SK-N-SH treated with all-trans-retinoic acid at 6 μM for 48 hours (cell line): Measurements from ENCODE around the gene LRGUK.
"Not testable (repeated sequence)": the region's sequence is repeated elsewhere in the genome, so short reads cannot be mapped to it uniquely, and the experiment has no call there.

Experiments used
- ATAC-seq: fragments of 200-7000 bp; cut with Tn5 transposase; 3 replicates; pipeline ENCODE4 v1.9.1; 2020; ENCODE audit warnings: mild to moderate bottlenecking, moderate library complexity
- ARNTL ChIP-seq: fragments of 450-650 bp; formaldehyde crosslinking; IDR thresholded peaks from 2 replicates; pipeline ENCODE4 v1.5.0; 2020; ENCODE audit warnings: low read depth, mild to moderate bottlenecking, moderate library complexity, borderline replicate concordance
- BACH2 ChIP-seq: fragments of 250-450 bp; sonication (Bioruptor Pico); IDR thresholded peaks from 2 replicates; pipeline ENCODE4 v1.9.0; 2021; ENCODE audit warnings: mild to moderate bottlenecking, borderline replicate concordance
- CREB5 ChIP-seq: fragments of 250-450 bp; sonication (Bioruptor Pico); IDR thresholded peaks from 2 replicates; pipeline ENCODE4 v1.5.1; 2020; ENCODE audit warnings: low read depth, mild to moderate bottlenecking, moderate library complexity
- ESRRG ChIP-seq: fragments of 250-450 bp; sonication (Bioruptor Pico); IDR thresholded peaks from 2 replicates; pipeline ENCODE4 v1.6.1; 2021; ENCODE audit warnings: mild to moderate bottlenecking
- GLIS3 ChIP-seq: fragments of 250-450 bp; sonication (Bioruptor Pico); IDR thresholded peaks from 2 replicates; pipeline ENCODE4 v1.5.0; 2020; ENCODE audit warnings: mild to moderate bottlenecking, moderate library complexity
- ISL1 ChIP-seq: fragments of 250-450 bp; sonication (Bioruptor Pico); IDR thresholded peaks from 2 replicates; pipeline ENCODE4 v2.1.2; 2022; ENCODE audit warnings: mild to moderate bottlenecking, moderate library complexity
- OSR1 ChIP-seq: fragments of 250-450 bp; sonication (Bioruptor Pico); IDR thresholded peaks from 2 replicates; pipeline ENCODE4 v1.8.0; 2022; ENCODE audit warnings: moderate library complexity, mild to moderate bottlenecking, inconsistent platforms
- RARB ChIP-seq: fragments of 250-450 bp; sonication (Bioruptor Pico); IDR thresholded peaks from 2 replicates; pipeline ENCODE4 v1.8.0; 2021; ENCODE audit warnings: mild to moderate bottlenecking, moderate library complexity
- SNAI2 ChIP-seq: fragments of 250-450 bp; sonication (Bioruptor Pico); IDR thresholded peaks from 2 replicates; pipeline ENCODE4 v1.5.0; 2020; ENCODE audit warnings: mild to moderate bottlenecking, moderate library complexity
- TCF4 ChIP-seq: fragments of 250-450 bp; sonication (Bioruptor Pico); IDR thresholded peaks from 2 replicates; pipeline ENCODE4 v1.8.0; 2021; ENCODE audit warnings: mild to moderate bottlenecking, moderate library complexity, borderline replicate concordance
- TOX ChIP-seq: fragments of 250-450 bp; sonication (Bioruptor Pico); IDR thresholded peaks from 2 replicates; pipeline ENCODE4 v1.8.0; 2021; ENCODE audit warnings: mild to moderate bottlenecking, moderate library complexity, borderline replicate concordance
- ZC3H10 ChIP-seq: fragments of 250-450 bp; sonication (Bioruptor Pico); IDR thresholded peaks from 2 replicates; pipeline ENCODE4 v1.5.1; 2021; ENCODE audit warnings: mild to moderate bottlenecking, moderate library complexity
- ZFP3 ChIP-seq: fragments of 250-450 bp; sonication (Bioruptor Pico); IDR thresholded peaks from 2 replicates; pipeline ENCODE4 v1.5.0; 2020; ENCODE audit warnings: mild to moderate bottlenecking, moderate library complexity
- ZFP30 ChIP-seq: fragments of 450-650 bp; formaldehyde crosslinking; IDR thresholded peaks from 2 replicates; pipeline ENCODE4 v1.5.0; 2022; ENCODE audit warnings: mild to moderate bottlenecking, moderate library complexity
- ZNF565 ChIP-seq: fragments of 450-650 bp; formaldehyde crosslinking; conservative IDR thresholded peaks from 2 replicates; pipeline ENCODE4 v1.5.0; 2020; ENCODE audit warnings: low read depth, mild to moderate bottlenecking, moderate library complexity
- ZNF70 ChIP-seq: fragments of 450-650 bp; formaldehyde crosslinking; IDR thresholded peaks from 2 replicates; pipeline ENCODE4 v1.5.0; 2020; ENCODE audit warnings: mild to moderate bottlenecking, moderate library complexity
- ZNF8 ChIP-seq: fragments of 450-650 bp; formaldehyde crosslinking; IDR thresholded peaks from 2 replicates; pipeline ENCODE4 v1.5.0; 2020; ENCODE audit warnings: mild to moderate bottlenecking, moderate library complexity
- TF ChIP-seq, protein P1 (sequence below): fragments of 250-450 bp; sonication (Bioruptor Pico); IDR thresholded peaks from 2 replicates; pipeline ENCODE4 v1.5.0; 2020; ENCODE audit warnings: mild to moderate bottlenecking, moderate library complexity
- TF ChIP-seq, protein P2 (sequence below): fragments of 250-450 bp; sonication (Bioruptor Pico); IDR thresholded peaks from 2 replicates; pipeline ENCODE4 v1.5.1; 2021; ENCODE audit warnings: mild to moderate bottlenecking, moderate library complexity
- TF ChIP-seq, protein P3 (sequence below): fragments of 250-450 bp; sonication (Bioruptor Pico); IDR thresholded peaks from 2 replicates; pipeline ENCODE4 v1.8.0; 2021; ENCODE audit warnings: low read depth, mild to moderate bottlenecking, moderate library complexity, borderline replicate concordance

The LRGUK gene

GRCh38 chr7:134126966-134127848 lies at the start of gene LRGUK:
Gene LRGUK (plus strand): TSS chr7:134127340. CDS start chr7:134127368, 28 bp downstream.
- TF ChIP-seq TCF4 (CRISPR knock-in tag), result no peak
- peak; percentile 76 for TF ChIP-seq ZNF70 (CRISPR knock-in tag)
- TF ChIP-seq GLIS3 (CRISPR knock-in tag), result no peak
- no peak for TF ChIP-seq ZC3H10

DNA sequence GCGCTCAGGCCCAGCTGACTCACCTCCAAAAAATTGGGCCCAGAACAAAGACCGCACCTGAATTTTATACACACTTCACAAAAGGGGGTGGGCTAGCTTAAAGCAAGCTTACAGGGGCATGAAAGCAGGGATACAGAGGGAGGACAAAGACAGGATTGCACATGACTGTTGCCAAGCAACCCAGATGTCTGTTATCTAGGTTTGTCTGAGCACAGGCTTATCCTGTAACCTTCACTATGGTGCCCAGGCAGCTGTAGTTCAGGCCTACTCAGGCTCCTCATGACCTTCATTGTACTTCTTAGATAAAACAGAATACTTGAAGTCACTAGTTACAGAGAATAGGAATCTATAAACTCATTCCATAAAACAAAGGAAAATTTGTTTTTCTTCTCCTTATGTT lies 49.6 kb upstream of the LRGUK start:
- not testable (repeated sequence) for ATAC-seq
- TF ChIP-seq TCF4 (CRISPR knock-in tag), result peak; percentile 29; the same call in 1 of the 2 replicates

More at GRCh38 chr7:134126966-134127848, at the start of gene LRGUK:
- peak; percentile 100 for ATAC-seq

DNA sequence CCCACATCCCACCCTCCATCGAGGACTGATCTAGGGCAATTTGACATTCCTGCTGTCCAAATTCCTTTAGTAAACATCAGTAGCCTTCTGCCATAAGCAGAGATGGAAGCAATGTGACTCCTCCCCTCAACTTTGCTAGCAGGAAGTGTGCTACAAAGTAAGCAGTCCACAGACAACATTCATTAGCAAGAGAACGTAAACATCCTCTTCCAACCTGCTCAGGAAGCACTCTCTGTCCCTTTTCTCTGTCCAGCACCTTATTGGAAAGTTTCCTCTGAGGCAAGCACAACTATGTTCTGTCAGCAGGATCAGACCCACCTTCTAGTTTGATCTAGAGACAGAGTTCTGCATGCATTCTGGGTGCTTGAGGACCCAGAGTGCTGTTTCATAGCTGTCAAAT lies 48.1 kb upstream of the LRGUK start:
- TF ChIP-seq ESRRG (CRISPR knock-in tag) (no peak), ZNF565 (CRISPR knock-in tag) (no peak), SNAI2 (no peak), BACH2 (CRISPR knock-in tag) (no peak), ZNF70 (CRISPR knock-in tag) (no peak), ZFP30 (no peak), TCF4 (CRISPR knock-in tag) (no peak), OSR1 (no peak), RARB (CRISPR knock-in tag) (no peak), ZC3H10 (no peak), GLIS3 (CRISPR knock-in tag) (no peak)
- TF ChIP-seq, protein P1, sequence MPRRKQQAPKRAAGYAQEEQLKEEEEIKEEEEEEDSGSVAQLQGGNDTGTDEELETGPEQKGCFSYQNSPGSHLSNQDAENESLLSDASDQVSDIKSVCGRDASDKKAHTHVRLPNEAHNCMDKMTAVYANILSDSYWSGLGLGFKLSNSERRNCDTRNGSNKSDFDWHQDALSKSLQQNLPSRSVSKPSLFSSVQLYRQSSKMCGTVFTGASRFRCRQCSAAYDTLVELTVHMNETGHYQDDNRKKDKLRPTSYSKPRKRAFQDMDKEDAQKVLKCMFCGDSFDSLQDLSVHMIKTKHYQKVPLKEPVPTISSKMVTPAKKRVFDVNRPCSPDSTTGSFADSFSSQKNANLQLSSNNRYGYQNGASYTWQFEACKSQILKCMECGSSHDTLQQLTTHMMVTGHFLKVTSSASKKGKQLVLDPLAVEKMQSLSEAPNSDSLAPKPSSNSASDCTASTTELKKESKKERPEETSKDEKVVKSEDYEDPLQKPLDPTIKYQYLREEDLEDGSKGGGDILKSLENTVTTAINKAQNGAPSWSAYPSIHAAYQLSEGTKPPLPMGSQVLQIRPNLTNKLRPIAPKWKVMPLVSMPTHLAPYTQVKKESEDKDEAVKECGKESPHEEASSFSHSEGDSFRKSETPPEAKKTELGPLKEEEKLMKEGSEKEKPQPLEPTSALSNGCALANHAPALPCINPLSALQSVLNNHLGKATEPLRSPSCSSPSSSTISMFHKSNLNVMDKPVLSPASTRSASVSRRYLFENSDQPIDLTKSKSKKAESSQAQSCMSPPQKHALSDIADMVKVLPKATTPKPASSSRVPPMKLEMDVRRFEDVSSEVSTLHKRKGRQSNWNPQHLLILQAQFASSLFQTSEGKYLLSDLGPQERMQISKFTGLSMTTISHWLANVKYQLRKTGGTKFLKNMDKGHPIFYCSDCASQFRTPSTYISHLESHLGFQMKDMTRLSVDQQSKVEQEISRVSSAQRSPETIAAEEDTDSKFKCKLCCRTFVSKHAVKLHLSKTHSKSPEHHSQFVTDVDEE (CRISPR knock-in tag), result no peak
- TF ChIP-seq, protein P2, sequence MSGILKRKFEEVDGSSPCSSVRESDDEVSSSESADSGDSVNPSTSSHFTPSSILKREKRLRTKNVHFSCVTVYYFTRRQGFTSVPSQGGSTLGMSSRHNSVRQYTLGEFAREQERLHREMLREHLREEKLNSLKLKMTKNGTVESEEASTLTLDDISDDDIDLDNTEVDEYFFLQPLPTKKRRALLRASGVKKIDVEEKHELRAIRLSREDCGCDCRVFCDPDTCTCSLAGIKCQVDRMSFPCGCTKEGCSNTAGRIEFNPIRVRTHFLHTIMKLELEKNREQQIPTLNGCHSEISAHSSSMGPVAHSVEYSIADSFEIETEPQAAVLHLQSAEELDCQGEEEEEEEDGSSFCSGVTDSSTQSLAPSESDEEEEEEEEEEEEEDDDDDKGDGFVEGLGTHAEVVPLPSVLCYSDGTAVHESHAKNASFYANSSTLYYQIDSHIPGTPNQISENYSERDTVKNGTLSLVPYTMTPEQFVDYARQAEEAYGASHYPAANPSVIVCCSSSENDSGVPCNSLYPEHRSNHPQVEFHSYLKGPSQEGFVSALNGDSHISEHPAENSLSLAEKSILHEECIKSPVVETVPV, result no peak
- no peak for ATAC-seq

DNA sequence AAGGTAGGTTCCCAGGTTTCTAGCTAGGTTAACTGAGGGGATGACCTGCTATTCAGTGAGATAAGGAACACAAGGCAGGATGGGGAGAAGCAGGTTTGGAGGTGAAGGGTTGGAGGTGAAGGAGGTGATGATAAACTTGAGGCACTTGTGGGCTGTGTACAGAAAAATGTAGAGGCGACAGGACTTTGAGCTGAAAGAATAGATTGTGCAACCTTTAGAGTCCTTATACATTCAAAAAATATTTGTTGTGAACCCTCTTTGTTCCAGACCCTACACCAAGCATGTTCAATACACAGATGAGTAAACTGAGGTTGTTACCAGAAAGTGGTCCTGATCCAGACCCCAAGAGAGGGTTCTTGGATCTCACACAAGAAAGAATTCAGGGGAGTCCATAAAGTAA lies 45.4 kb upstream of the LRGUK start:
- TF ChIP-seq, protein P3, sequence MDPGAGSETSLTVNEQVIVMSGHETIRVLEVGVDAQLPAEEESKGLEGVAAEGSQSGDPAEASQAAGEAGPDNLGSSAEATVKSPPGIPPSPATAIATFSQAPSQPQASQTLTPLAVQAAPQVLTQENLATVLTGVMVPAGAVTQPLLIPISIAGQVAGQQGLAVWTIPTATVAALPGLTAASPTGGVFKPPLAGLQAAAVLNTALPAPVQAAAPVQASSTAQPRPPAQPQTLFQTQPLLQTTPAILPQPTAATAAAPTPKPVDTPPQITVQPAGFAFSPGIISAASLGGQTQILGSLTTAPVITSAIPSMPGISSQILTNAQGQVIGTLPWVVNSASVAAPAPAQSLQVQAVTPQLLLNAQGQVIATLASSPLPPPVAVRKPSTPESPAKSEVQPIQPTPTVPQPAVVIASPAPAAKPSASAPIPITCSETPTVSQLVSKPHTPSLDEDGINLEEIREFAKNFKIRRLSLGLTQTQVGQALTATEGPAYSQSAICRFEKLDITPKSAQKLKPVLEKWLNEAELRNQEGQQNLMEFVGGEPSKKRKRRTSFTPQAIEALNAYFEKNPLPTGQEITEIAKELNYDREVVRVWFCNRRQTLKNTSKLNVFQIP, result no peak
- TF ChIP-seq ZNF8 (CRISPR knock-in tag) (no peak), ISL1 (CRISPR knock-in tag) (no peak), ZFP3 (no peak), ZC3H10 (no peak), CREB5 (CRISPR knock-in tag) (no peak), GLIS3 (CRISPR knock-in tag) (no peak), ARNTL (no peak), TOX (CRISPR knock-in tag) (no peak), ZNF70 (CRISPR knock-in tag) (no peak)
- TF ChIP-seq, protein P2, result no peak
- ATAC-seq, result no peak
